ENCODE measurements around the gene ALDH1L2.
"Not testable (repeated sequence)": the region's sequence is repeated elsewhere in the genome, so short reads cannot be mapped to it uniquely, and the experiment has no call there.

ALDH1L2 gene

DNA sequence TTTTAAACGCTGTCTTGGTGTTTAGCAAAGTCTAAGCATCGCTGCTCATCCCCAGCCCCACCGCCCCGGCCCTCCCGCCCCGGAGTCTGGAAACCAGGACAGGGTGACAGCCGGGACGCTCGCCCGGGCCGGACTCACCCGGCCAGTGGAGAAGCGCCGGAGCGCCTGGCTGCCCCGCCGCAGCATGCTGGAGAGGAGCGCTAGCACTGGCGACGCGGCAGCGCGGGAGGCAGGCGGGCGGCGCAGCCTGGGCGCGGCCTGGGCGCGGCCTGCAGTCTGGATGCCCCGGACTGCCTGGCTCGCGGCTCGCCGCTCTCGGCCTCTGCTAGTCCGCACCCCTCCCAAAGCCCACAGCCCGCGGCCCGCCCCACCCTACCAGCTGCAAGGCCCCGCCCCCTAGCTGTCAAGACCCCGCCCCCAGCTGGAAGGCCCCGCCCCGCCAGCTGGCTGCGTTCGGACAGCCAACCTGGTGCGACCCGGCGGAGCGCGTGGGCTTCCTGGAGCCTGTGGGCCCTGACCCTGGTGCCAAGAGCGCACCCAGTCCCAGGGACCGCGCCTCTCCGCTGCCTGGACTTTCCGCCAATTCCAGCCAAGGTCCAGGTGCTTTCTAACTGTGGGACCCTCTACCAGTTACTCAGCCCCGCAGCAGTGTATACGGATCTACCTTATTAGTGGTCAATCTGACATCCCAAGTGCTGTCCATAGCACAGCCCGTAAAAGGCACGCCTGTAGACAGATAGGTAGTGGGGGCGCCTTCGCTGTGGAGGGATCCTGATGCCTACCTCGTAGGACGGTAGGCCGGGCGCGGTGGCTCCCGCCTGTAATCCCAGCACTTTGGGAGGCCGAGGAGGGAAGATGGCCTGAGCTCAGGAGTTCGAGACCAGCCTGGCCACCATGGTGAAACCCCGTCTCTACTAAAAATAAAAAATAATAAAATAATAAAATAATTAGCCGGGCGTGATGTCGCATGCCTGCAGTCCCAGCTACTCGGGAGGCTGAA lies at the start of gene ALDH1L2:
Gene ALDH1L2, minus strand, starts transcription at position 208 of the 1,000 bp plus-strand sequence. Its CDS starts 22 bp downstream, at position 186.
- no peak for FAIRE-seq

DNA sequence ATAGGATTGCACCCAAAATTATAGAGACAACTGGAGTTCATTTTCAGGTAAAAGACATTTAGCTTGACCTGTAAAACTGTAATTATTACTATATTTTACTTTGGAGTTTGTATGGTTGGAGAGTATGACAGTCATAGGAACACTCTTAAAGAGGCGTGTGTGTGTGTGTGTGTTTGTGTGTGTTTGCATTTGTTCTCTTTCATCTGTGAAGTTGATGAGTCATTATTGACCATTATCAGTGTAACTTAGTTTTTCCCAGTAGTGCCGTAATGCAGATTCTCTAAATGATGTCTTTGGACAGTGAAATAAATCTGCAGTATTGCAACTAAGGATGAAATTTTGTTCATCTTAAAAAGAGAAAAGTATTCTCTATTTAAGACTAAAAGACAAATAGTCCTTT lies 36.3 kb upstream of the ALDH1L2 start:
- FAIRE-seq: no peak

DNA sequence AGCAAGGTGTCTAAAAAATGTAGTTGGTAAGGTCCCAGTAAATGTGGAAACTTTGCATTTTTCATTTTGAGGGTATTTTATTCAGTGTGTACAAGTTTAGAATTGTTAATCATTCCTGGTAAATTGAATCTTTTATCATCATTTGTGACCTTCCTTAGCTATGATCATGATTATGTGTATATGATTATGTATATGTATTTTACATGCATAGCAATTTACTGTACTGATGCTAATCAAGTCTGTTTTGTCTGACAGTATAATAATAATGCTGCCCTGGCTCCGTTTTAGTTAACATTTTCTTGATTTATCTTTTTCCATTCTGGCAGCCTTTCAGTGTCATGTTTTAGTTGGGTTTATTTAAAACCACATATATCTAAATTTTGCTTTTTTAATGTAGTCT lies 32.7 kb upstream of the ALDH1L2 start:
- no peak for FAIRE-seq

DNA sequence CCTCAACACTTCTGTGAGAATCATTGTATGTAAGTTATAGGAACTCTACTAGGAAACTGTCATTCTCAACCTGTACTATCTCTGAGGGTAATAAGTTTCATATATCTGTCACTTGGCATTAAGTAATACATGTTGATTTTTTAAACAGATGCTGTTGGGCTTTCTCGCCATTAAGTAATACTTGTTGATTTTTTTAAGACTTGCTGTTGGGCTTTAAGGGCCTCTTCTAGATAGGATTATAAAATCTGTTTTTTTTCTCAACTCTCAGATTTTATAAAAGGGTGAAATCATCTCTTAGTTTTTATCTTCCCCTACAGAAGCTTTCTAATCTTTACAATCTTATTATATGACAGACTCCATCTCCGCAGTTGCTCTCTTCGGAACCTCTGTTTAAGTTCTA lies 28.8 kb upstream of the ALDH1L2 start:
- no peak for FAIRE-seq

DNA sequence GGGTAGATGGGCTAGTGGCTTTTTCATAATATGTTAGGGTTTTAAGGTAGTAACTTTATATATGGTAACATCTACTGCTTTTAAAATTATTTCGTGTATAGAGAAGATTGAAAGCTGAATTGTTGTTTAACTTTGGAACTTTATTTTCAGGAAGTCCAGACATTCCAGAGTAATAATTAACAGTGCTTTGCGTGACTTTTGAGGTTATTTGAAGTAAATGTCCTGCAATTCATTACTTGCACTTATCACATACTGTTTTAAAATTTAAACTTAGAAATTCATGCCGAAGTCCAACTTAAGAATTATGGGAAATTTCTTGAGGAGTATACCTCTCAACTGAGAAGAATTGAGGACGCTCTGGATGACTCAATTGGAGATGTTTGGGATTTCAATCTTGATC lies 26.6 kb upstream of the ALDH1L2 start:
- no peak for FAIRE-seq

DNA sequence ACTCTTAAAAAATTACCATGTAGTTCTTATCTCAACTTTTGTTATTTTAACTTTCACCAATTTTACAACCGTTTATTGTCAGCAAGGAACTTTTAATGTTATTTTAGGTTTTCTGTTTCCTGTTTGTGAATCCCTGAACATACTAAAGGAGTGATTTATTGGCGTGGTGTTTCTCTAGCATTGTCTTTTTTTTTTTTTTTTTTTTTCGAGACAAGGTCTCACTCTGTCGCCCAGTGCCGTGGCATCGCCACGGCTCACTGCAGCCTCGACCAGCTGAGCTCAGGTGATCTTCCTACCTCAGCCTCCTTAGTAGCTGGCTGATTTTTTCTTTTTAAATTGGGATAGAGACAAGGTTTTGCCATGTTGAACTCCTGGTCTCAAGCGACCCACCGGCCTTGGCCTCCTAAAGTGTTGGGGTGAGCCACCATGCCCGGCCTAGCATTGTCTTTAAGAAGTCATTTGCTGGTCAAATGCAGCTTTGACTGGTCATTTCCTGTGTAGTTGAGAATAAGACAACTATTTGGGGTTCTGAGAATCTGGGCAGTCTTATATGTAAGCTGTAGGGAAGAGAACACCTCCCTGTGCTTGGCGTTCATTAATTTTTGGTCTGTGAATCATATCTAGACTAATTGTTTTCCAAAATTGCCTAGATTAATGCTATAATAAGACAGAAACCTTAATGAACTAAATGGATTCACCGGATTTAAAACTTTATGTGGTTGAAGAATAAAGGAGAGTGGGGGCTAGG lies 25.4 kb upstream of the ALDH1L2 start:
- FAIRE-seq: no peak

DNA sequence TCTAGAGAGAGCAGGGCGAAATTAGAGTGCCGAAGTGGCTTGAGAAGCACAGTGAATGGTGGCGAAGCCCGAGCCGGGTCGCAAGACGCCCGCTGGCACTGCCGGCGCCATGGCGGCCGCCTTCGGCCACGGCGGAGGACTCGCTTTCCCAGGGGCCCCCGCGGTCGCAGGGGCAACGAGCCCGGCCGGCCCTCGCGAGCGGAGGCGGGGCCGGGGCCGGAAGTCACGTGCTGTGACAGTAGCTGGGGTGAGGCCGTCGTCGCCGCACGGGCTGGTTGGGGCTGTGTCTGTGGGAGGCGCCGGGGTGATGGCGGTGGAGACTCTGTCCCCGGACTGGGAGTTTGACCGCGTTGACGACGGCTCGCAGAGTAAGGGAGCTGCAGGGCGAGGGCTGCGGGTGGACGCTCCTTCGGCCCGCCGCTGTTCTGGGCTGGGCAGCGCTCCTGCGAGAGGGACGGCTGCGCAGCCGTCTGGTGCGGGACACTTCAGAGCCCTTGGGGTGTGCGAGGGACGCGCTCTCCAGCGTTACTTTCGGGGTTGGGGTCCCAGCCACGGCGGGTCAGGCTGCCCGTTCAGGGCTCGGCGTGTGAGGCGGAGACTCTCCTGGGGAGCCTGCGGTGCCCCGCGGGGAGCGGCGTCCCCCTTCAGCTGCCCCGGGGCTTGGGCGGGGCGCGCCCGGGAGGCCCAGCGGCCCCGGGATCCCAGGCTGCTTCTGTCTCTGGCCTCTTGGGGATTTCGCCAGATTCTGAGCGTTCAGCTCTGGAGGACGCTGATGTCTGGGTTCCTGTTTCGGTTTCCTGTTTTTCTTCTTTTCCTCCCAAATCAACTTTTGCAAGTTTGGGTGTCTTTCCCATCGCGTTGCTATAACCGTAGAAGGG lies 23.5 kb upstream of the ALDH1L2 start, which contains the start of gene WASHC4:
Gene WASHC4, plus strand, starts transcription at position 238 of the 878 bp plus-strand sequence. Its CDS starts 70 bp downstream, at position 308.
- FAIRE-seq: no peak

DNA sequence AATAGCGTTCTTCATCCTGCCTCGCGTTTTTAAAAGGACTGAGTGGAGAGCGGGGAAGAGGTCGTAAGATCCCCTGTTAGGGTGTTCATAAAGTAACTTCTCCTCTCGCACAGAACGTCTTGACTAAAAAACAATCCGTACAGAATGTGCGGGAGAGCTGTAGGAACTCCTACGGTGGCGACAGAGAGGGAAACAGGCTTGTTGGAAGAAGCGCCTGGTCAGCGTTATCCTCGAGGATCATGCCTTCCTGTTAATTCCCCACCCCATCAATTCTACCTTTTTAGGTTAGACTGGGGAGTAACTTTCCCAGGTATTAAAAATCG lies 22.9 kb upstream of the ALDH1L2 start:
- FAIRE-seq: no peak

DNA sequence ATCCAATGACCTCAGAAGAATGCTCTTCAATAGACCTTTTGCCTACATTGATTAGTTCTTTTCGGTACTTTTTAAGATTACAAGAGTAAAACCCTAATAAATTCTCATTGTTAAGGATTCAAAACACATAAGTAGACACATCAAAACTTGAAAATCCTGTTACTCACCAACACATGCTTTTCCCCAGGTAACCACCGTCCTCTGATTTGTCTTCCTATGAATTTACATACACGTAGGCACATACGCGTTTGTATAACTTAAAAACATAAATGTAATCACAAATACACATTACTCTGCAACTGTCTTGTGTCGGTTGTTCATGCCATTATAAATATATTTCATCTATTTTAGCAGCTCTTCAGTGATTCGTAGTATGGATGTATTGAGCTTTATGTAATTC lies 22.4 kb upstream of the ALDH1L2 start:
- no peak for FAIRE-seq

DNA sequence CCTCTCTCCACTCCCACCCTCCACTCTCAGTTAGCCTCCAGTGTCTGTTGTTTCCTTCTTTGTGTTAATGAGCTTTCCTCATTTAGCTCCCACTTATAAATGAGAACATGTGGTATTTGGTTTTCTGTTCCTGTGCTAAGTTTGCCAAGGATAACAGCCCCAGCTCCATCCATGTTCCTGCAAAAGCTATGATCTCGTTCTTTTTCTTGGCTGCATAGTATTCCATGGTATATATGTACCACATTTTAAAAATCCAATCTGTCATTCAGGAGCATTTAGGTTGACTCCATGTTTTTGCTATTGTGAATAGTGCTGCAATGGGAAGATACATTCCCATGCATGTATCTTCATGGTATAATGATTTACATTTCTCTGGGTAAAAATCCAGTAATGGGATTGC lies 20.5 kb upstream of the ALDH1L2 start:
- no peak for FAIRE-seq

DNA sequence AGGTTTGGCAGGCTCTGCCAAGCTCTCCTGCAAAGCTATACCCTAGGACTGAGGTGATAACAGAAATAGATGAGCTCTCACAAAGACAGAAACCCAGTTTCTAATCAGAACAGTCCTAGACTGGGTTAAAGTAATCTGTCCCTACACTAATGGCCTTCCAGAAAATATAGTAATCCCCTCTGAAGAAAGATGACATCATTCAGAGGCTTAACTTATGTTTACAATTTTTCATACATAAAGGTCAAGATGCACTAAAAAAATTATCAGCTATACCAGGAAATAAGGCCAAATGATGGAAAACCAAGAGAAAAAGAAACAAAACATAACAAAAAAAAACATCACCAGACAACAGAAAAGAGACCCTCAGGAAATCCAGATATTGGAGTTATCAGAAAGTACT lies 18.4 kb upstream of the ALDH1L2 start:
- no peak for FAIRE-seq

DNA sequence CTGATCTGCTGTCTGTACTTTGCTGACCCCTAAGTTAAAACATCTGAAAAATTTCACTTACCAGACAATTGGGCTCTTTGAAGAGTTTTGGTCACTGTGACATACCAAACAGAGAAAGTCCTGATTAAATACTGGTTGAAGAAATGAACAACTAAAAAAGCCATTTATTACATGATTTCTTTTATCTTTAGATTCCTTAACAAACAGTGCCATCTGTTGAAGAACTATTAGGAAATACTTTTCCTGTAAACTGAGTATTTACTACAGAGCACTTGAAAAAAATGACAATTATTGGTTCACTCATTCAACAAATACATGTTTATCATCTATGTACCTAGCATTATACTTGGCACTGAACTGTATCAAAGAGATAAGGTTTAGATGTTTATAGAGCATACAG lies 16.7 kb upstream of the ALDH1L2 start:
- FAIRE-seq: peak; percentile 86

DNA sequence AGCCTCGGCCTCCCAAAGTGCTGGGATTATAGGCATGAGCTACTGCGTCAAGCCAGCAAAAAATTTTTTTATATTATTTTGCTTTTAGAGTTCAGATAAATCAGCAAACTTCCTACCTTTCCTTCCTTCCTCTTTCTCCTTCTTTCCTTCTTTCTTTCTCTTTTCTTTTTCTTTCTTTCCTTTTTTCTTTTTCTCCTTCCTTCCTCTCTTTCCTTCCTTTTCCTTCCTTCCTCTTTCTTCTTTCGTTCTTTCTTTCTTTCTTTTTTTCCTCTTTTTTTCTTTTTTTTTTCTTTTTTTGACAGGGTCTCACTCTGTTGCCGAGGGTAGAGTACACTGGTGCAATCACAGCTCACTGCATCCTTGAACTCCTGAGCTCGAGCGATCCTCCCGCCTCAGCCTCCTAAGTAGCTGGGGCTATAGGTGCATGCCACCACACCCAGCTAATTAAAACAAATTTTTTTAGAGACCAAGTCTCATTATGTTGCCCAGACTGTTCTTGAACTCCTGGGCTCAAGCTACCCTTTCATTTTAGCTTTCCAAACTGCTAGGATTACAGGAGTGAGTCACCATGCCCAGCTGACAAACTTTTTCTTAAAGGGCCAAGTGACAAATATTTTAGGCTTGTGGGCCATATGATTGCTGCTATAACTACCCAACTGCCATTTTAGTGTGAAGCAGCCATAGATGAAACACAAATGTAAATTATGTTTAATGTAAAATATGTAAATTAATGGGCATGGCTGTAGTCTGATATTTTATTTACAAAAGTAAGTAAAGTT lies 16.1 kb upstream of the ALDH1L2 start:
- no peak for FAIRE-seq

DNA sequence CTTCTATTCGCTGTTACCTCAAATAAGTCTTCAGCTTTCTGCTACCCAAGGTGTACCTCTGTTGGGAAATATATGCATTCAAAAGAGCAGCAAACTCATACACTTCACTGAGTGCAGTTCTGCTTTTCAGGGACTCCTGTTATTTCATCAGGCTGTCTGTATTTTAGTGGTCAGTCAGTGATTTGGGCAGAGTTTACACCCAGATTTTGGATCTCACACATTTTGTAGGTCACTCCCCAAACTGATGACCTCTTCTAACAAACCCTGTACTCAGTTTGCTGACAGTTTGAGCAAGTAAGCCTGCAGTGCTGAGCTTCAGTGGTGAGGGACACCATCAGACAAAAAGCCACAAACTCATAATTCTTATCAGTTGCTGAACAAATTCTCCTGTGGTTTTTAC lies 15.1 kb upstream of the ALDH1L2 start:
- FAIRE-seq: no peak

DNA sequence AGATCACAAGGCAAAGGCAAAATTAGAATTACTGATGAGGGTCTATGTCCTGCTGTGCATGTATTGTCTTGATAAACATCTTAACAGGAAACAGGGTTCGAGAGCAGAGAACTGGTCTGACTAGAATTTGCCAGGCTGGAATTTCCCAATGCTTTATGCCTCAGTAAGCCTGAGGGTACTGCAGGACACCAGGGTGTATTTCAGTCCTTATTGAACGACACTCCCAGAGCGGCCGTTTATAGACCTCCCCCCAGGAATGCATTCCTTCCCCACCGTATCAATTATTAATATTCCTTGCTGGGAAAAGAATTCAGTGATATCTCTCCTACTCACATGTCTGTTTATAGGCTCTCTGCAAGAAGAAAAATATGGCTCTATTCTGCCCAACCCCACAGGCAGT lies 11.1 kb upstream of the ALDH1L2 start:
- FAIRE-seq: not testable (repeated sequence)

DNA sequence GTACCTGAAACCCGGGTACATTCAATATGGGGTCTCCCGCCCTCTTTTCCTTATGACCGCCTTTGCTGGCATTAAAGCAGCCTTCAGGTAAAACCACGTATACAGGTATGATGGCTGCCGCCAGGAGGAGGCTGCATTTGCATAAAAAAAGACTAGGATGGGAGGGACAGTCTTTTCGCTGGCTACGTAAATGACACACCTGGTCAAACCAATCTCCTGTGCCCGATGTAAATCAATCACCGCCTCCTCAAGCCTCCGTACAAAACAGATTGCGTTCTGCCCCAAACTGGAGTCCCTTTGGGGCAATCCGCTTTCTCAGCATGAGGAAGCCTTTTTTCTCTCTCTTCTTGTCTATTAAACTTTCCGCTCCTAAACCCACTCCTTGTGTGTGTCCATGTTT lies 8.1 kb upstream of the ALDH1L2 start:
- no peak for FAIRE-seq

DNA sequence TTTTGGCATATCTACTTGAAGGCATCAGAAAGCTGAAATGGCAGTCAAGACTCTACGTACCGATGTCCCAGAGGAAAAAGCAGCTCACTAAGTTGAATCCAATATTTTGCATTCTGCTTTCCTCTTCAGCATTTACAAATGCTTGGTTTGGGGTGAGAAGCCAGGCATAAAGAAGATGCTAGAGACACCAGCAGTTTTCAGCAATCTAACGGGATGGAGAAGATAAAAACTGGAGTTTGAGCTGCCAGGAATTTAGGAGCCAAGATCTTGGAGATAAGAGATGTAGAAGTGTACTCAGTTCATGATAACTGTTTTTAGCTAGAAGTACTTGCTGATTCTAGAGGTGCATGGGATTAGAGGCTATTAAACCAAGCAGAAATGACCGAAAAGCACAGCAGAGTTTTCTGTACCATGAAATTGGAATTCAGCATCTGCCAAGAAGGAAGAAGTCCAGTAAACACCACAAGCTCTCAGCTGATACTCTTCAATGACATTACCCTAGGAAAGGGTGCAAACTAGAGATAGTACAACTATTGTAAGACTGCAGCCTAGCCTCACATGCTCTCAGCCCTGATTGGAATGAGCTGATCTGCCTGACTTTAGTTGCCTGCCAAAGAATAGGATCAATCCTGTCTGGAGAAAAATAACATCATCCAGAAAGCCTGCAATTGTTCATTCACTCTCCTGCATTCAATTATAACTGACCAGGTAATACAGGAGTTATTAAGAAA lies 7.4 kb upstream of the ALDH1L2 start:
- FAIRE-seq: no peak

DNA sequence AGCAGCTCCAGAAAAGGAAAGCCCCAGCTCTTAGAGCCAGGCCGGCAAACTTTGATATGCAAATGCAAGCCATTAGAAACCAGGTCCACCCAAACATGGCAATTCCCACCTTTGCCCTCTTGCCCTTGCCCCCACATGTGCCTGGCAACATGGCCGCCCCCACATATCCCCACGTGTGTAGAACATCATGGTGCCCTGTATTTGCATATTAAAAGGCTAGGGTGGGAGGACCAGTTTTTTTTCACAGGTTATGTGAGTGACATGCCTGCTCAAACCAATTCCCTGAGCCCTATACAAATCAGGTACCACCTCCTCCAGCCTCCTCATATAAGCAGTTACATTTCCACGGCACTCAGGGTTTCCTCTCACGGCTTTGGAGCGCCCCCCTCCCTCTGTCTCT lies 6.1 kb upstream of the ALDH1L2 start:
- no peak for FAIRE-seq

DNA sequence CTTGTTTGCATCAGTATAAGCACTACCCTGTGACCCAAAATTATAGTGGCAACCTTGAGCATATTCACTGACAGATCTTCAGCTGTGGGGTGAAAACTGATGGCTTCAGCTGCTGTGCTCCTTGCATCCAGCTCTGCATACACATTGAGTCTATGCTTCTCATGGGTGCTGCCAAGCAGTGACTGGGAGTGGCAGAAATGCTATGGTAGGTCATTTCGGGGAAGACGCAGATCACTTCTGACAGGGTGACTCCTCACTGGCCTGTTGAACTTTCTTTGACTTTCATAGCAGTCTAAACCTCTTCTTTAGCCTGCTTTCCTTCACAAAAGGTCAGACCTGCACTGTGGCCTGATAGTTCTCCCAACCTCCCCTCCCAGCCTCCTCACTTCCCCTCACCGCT lies 5.6 kb upstream of the ALDH1L2 start:
- no peak for FAIRE-seq

DNA sequence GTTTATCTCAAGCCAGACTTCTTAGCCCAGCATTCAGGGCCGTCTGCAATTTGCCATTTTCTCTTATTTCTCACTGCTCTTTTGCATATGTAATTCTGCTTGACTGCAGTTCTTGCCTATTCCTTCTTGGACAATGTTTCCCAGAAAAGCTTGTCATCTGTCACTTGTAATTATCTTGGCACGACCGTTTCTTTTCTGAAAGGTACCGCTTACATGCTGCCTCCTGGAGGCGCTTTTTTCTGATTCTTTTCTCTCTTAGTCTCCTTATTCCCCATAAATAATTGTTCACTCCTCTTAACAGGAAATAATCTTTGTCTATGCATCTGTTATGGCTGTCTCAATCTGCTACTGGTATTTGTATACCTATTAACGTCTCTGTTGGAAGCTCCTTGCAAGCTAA lies 1.2 kb upstream of the ALDH1L2 start:
- no peak for FAIRE-seq

DNA sequence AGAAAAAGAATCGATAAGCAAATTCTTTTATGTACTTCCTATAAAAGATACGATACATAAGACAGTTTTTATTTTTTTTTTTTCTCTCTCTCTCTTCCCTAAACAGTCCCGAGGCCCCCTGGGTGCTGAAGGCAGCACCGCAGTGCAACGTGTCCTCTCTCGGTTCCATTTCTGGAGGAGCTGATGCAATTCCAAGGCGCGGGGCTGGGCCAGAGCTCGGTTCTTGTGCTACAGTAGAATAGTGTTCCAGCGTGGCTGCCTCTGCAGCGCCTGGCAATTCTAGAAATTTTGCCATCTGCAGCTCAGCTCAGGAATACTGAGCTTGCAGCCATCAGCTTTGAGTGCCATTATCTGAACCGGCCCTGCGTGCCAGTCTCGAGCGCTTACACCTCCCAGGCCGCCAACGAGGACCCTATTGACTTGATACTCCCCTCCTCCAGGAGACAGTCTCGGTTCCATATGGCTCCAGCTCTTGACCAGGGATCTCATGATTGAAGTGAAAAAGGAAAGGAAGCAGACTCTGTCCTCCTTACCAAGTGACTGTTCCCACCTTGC lies 630 bp downstream of the ALDH1L2 start:
- no peak for FAIRE-seq

All from TTC549 (cell line).